NCI-H524 treated with DMSO at 0.1 percent for 48 hours (cell line): ENCODE results near the gene CDC42EP5.
"Not testable (repeated sequence)": the region's sequence is repeated elsewhere in the genome, so short reads cannot be mapped to it uniquely, and the experiment has no call there.

Experiments used
- DNase-seq: peaks from one replicate; lab custom pipeline; 2025; lab: John Stamatoyannopoulos, UW

CDC42EP5 gene, protein sequence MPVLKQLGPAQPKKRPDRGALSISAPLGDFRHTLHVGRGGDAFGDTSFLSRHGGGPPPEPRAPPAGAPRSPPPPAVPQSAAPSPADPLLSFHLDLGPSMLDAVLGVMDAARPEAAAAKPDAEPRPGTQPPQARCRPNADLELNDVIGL

DNA sequence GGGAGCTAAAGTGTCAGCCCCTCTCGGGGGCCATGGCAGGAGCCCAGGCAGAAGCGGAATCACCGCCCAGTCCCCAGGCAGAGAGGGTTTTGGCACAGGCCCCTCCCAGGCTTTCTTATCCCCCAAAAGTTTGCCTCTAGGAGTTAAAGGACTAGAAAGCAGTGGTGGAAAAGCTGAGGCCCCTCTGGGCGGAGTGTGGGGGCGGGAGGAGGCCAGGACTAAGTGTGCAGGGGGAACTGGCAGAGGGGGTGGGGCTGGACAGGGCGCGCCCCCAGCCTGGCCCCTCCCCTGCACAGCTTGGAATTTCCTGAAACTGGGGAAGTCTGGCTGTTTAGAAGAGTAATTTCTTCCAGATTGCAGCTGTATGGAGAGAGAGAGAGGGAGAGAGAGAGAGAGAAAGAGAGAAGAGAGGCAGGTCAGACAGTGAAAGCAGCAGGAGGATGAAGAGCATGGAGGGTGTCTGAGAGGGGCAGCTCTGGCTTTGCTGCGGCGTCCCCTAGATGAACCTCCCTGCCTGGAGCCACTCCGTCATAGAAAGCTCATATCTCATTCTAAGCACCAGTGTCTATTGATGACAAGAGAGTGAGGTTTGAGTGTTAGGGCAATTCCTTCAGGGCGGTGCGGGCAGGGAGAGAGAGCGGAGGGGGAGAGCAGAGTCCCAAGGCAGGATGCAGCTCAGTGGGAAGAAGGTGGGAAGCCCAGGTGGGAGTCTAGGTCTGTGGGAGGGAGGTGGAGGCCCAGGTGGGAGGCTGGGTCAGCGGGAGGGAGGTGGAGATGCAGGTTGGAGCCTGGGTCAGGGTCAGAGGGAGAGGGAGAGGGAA, at the start of gene CDC42EP5:
TSS of gene CDC42EP5 (minus strand) at position 226 of the 821 bp plus-strand sequence. CDS start 7,749 bp downstream, outside the sequence.
- no peak for DNase-seq

DNA sequence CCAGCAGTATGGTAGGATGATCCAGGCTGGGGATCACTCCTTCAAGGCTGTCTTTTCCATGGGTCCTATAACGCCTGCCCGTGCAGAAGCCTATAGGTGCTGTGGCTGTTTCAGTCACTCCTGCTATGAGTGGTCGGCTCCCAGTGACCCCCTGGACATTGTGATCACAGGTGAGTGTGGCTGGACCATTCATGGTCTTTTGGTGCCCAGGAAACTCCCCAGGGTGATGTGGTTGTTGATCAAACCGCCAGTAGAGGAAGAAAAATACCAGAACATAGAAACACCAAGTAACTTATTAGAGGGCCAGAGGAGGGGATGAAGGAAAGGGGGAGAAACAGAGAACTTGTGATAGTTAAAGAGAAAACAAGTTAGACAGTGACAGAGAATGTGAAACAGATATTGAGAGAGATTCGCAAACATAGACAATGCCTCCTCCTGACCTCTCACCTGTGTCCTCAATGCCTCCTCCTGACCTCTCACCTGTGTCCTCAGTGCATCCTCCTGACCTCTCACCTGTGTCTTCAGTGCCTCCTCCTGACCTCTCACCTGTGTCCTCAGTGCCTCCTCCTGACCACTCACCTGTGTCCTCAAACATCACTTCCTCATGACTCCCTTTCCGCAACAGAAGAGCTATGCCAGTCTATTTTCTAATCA, 48.9 kb upstream of the CDC42EP5 start:
- no peak for DNase-seq

DNA sequence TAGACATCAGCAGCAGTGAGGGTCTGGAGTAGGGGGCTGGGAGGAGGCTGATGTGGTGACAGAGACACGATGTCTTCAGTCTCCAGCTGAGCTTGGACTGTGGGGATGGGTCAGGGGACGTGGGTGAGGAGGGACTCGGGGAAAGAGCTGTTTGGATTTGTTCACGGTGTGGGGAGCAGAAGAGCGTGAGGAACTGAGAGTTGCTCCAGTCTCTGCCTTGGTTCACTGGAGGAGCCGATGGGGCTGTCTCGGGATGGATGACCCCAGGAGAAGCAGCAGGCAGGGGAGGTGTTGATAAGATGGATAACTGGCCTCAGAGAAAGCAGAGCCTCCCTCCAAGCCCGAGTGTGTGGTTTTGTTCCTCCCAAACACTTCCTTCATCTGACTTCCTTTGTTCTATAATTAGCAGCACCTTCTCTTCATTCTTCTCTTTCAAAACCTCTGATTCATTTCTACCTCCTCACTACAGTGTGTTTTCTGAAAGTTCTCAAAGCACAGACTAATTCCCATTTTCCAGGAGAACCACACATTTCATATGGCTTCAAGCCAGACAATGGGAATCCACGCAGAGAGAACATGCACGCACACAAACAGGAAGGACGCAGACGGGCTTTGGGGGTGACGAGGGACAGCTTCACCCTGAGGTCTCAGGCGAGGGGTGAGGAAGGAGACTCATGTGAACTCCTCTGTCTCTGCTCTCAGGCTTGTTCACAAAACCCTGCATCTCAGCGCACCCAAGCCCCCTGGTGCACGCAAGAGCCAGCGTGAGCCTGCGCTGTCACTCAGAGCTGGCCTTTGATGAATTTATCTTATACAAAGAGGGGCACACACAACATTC, 48.1 kb upstream of the CDC42EP5 start:
- DNase-seq: no peak

DNA sequence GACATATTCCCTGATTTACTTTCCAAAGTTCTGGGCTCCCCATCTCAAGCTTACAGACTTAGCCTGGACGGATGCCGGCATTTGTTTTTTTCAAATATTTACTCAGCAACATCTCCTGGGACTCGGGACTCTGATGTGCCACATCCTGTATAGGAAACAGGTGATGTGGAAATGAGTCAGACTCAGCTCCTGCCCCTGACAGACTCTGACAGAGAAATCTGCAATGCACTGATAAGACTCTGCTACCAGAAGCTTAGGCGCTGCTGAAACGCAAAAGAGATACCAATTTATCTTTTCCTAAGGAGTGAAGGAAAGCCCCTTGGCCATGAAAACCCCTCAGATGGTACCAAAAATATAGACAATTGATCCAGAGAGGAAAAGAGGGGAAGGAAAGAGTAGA, 45.7 kb upstream of the CDC42EP5 start:
- DNase-seq: no peak

GRCh38 chr19:54517483-54517882, 44.4 kb upstream of the CDC42EP5 start:
- DNase-seq: no peak

GRCh38 chr19:54515156-54515555, 42.1 kb upstream of the CDC42EP5 start:
- DNase-seq: no peak

- DNase-seq: not testable (repeated sequence)
These were observed 36.3 kb upstream of the CDC42EP5 start for GRCh38 chr19:54509200-54509940.

- not testable (repeated sequence) for DNase-seq
These were observed 35.4 kb upstream of the CDC42EP5 start for GRCh38 chr19:54508487-54508886.

DNA sequence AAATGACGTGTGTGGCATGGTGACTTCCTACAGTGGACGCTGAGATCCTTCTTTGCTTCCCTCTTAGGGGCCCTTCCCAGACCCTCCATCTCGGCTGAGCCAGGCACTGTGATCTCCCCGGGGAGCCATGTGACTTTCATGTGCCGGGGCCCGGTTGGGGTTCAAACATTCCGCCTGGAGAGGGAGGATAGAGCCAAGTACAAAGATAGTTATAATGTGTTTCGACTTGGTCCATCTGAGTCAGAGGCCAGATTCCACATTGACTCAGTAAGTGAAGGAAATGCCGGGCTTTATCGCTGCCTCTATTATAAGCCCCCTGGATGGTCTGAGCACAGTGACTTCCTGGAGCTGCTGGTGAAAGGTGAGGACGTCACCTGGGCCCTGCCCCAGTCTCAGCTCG, 34.7 kb upstream of the CDC42EP5 start:
- DNase-seq: no peak

GRCh38 chr19:54507038-54507717, 34.1 kb upstream of the CDC42EP5 start:
- DNase-seq: not testable (repeated sequence)

GRCh38 chr19:54506079-54506478, 33.0 kb upstream of the CDC42EP5 start:
- DNase-seq: no peak

DNA sequence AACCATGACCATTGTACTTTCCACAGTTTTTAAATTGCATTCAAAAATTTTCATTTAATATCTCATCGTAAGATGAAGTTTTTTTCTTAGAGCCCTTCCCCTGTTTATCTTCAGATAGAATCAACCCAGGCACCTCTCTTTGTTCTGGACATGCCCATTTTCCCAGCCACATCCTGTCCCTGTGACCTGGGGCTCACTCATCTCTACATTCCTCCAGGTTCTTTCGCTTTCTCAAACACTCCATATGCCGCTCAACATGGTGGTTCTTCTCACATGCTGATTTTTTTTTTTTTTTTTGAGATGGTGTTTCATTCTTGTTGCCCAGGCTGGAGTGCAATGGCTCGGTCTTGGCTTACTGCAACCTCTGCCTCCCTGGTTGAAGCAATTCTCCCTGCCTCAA, 32.4 kb upstream of the CDC42EP5 start:
- not testable (repeated sequence) for DNase-seq

DNA sequence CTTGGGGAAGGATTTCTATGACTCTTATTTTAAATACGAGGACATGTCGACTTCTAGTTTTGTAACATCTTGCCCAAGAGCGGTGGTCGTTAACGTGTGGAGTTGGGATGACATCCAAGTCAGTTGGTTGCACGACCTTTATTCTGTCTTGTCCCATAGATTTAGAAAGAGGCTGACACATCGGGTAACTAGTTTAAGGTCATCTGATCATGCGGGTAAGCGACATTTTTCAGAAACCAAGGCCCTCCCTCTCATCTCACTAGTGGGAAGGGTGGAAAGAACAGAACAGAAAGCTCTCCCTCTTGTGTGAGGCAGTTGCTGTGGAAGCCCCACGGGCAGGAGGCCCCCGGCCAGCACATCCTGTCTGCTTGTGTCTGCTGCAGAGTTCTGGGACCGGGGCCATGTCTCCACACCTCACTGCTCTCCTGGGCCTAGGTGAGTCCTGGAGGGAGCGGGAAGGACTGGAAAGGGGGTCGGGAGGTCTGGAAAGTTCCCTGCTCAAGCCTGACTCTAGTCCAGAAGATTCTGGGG, 29.5 kb upstream of the CDC42EP5 start, which contains the start of gene LAIR2:
TSS of gene LAIR2 (plus strand) at position 314 of the 531 bp plus-strand sequence. CDS start at position 402, 88 bp downstream.
- no peak for DNase-seq

GRCh38 chr19:54498451-54498772, 25.3 kb upstream of the CDC42EP5 start:
- not testable (repeated sequence) for DNase-seq

DNA sequence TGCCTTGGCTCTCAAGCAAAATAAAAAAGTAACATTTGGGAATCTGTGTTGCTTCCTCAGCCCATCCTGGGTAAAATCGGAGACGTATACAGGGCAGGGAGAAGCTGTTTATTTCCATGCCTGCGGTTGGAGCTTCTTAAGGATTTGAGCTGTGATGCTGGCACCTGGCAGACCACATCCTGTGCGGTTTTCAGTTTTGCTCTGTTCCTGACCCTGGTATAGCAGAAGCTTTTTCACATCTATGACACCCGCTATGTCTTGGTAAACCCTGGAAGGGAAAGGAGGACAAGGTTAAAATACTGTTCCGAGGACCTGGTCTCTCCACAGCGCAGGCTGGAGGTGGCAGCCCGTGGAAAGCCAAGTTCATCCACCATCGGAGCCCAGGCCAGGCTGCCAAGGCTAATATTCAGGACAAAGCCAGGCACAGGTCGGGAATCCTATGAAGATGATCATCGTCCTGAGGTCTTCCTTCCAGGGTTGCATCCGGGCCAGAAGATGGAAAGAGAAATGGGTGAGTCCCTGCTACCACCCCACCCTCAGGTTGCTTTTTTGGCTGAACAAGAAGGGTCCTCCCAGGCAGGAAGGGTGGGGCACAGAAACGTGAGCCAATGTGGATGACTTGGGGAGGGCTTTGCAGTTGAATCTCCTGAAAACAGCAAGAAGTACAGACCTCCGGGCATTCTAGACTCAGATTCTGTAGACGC, 24.8 kb upstream of the CDC42EP5 start:
- DNase-seq: not testable (repeated sequence)

GRCh38 chr19:54495284-54495683, 22.2 kb upstream of the CDC42EP5 start:
- DNase-seq: not testable (repeated sequence)

GRCh38 chr19:54493967-54494585, 21.0 kb upstream of the CDC42EP5 start:
- DNase-seq: no peak

- not testable (repeated sequence) for DNase-seq
These were observed 20.0 kb upstream of the CDC42EP5 start for GRCh38 chr19:54493056-54493455.

GRCh38 chr19:54492568-54492967, 19.5 kb upstream of the CDC42EP5 start:
- no peak for DNase-seq
